DND-41 (cell line): Measurements from ENCODE around the gene KCMF1.
A peak's percentile ranks its signal among the peaks of the same experiment; 100 is the strongest.

ENCODE experiments used
- ATAC-seq: fragments of 200-7000 bp; cut with Tn5 transposase; 3 replicates; pipeline ENCODE4 v1.9.1; 2021; ENCODE audit warnings: low read depth; ENCODE audit not compliant: insufficient read depth
- DNase-seq: peaks from one replicate; pipeline ENCODE4 v3.0.0-alpha.2; 2020
- H2AFZ ChIP-seq: 2 replicates; pipeline ENCODE4 v1.6.0; 2012; ENCODE audit warnings: low read depth, low read length
- H3K27ac ChIP-seq: 2 replicates; pipeline ENCODE4 v1.5.1; 2012; ENCODE audit warnings: low read length, inconsistent platforms
- H3K27me3 ChIP-seq: fragments of 200-600 bp; sonication (generic); 2 replicates; pipeline ENCODE4 v1.6.0; 2012; ENCODE audit warnings: low read length, mild to moderate bottlenecking, inconsistent platforms; ENCODE audit not compliant: insufficient read depth, poor library complexity
- H3K36me3 ChIP-seq: 2 replicates; pipeline ENCODE4 v1.5.1; 2012; ENCODE audit warnings: low read length, inconsistent platforms; ENCODE audit not compliant: insufficient read depth
- H3K4me1 ChIP-seq: 2 replicates; pipeline ENCODE4 v1.5.1; 2012; ENCODE audit warnings: mild to moderate bottlenecking, low read length; ENCODE audit not compliant: insufficient read depth
- H3K4me2 ChIP-seq: 2 replicates; pipeline ENCODE4 v1.6.0; 2012; ENCODE audit warnings: mild to moderate bottlenecking, moderate library complexity, low read length, inconsistent platforms; ENCODE audit not compliant: insufficient read depth
- H3K4me3 ChIP-seq, 2 experiments: fragments of 200-600 bp in 1 of 2; shearing (Covaris generic) in 1 of 2; 2 replicates each; pipeline ENCODE4 v1.5.1; 2012 to 2016; ENCODE audit warnings: inconsistent platforms in 2 of 2, low read length in 2 of 2, mild to moderate bottlenecking in 2 of 2, low read depth in 1 of 2, moderate library complexity in 1 of 2
- H3K79me2 ChIP-seq: 2 replicates; pipeline ENCODE4 v1.6.0; 2012; ENCODE audit warnings: low read length, inconsistent platforms; ENCODE audit not compliant: insufficient read depth
- H3K9ac ChIP-seq: 2 replicates; pipeline ENCODE4 v1.6.0; 2012; ENCODE audit warnings: low read depth, mild to moderate bottlenecking, inconsistent platforms, low read length, moderate library complexity
- H3K9me3 ChIP-seq: 2 replicates; pipeline ENCODE4 v1.5.1; 2012; ENCODE audit warnings: low read length, moderate library complexity, mild to moderate bottlenecking, inconsistent platforms; ENCODE audit not compliant: insufficient read depth, severe bottlenecking
- H4K20me1 ChIP-seq: 2 replicates; pipeline ENCODE4 v1.6.0; 2012; ENCODE audit warnings: low read length; ENCODE audit not compliant: insufficient read depth
- CTCF ChIP-seq: IDR thresholded peaks from 2 replicates; pipeline ENCODE4 v1.5.1; 2012; ENCODE audit warnings: borderline replicate concordance, low read length, moderate library complexity, mild to moderate bottlenecking; ENCODE audit not compliant: poor library complexity, severe bottlenecking; ENCODE audit errors: extremely low read depth
- EZH2 ChIP-seq: IDR thresholded peaks from 3 replicates; pipeline ENCODE4 v1.6.1; 2012; ENCODE audit warnings: borderline replicate concordance, low read depth, mild to moderate bottlenecking, moderate library complexity, low read length, inconsistent platforms; ENCODE audit not compliant: severe bottlenecking

KCMF1 gene

GRCh38 chr2:84970210-84970867 is 622 bp upstream of the KCMF1 start:
- Histone ChIP-seq H3K9ac (peak overlapping the region; percentile 97), H3K4me2 (peak overlapping the region; percentile 77), H3K36me3 (peaks cover 18% of the 10 kb centered on the region), H3K27me3 (no peaks in the 10 kb centered on the region), H3K79me2 (peaks cover 81% of the 10 kb centered on the region), H3K4me3 (peak overlapping the region; percentile 67 to 72), H2AFZ (peak overlapping the region; percentile 77), H3K9me3 (no peaks in the 10 kb centered on the region), H3K27ac (peak overlapping the region; percentile 89), H3K4me1 (peaks cover 47% of the 10 kb centered on the region), H4K20me1 (peaks cover 29% of the 10 kb centered on the region)
- peak; percentile 56 for DNase-seq
- no peak for TF ChIP-seq EZH2
- no peak for TF ChIP-seq CTCF
- ATAC-seq = peak; percentile 51

- peak overlapping the region; percentile 82 for H3K27ac ChIP-seq
- H3K9me3 ChIP-seq = no peaks in the 10 kb centered on the region
- peak overlapping the region; percentile 61 for H2AFZ ChIP-seq
- peak overlapping the region; percentile 56 to 67 for H3K4me3 ChIP-seq
- peaks cover 16% of the 10 kb centered on the region for H3K36me3 ChIP-seq
- H3K27me3 ChIP-seq = no peaks in the 10 kb centered on the region
- peaks cover 51% of the 10 kb centered on the region for H3K4me1 ChIP-seq
- peak; percentile 67 for ATAC-seq
- H3K4me2 ChIP-seq = peak overlapping the region; percentile 65
- H4K20me1 ChIP-seq = peaks cover 39% of the 10 kb centered on the region
- peak overlapping the region; percentile 79 for H3K9ac ChIP-seq
- TF ChIP-seq EZH2 (no peak), CTCF (no peak)
- peak; percentile 66 for DNase-seq
- H3K79me2 ChIP-seq = peaks cover 89% of the 10 kb centered on the region
Observed at GRCh38 chr2:84971510-84972206, 697 bp downstream of the KCMF1 start.

DNA sequence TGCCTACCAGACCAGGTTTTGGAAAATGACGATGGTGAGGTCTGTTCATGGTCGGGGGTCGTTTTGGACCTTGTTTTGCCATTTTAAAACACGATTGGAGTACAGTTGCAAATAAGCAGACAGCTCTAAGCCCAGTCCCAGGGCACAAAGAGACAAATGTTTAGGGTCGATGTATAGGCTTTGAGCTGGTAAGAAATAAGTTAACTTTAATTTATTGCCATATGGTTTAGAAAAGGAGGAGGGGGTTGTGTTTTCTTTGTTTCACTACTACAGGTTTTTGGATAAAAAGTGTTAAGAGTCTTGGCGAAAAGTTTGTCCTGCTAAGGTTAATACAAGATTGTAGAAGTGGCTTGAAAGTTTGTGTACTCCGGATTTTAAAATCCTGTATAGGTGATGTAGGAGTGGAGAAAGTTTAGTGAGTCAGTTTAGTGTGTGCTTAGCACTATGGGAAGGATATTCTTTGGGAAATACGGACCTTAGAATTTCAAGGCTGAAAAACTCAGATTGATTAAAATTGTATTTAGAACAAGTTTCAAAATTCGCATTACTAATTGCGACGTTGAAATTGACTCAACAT is 1.3 kb downstream of the KCMF1 start:
- TF ChIP-seq CTCF (no peak), EZH2 (no peak)
- Histone ChIP-seq H3K4me1 (peaks cover 51% of the 10 kb centered on the region), H4K20me1 (peaks cover 44% of the 10 kb centered on the region)

More for the DNA sequence above, 1.3 kb downstream of the KCMF1 start:
- Histone ChIP-seq H3K9me3 (no peaks in the 10 kb centered on the region), H3K4me2 (peak overlapping the region; percentile 65), H3K36me3 (peaks cover 15% of the 10 kb centered on the region; the same call in 1 of the 2 replicates), H3K4me3 (peak overlapping the region; percentile 56 to 67), H3K27me3 (no peaks in the 10 kb centered on the region), H2AFZ (peak overlapping the region; percentile 48; the same call in 1 of the 2 replicates), H3K79me2 (peaks cover 90% of the 10 kb centered on the region), H3K27ac (peak overlapping the region; percentile 82), H3K9ac (peak overlapping the region; percentile 79)
- DNase-seq (no peak), ATAC-seq (no peak; the same call in 2 of the 3 replicates)
